OCI-LY3 (cell line): ENCODE measurements around the gene CCDC194.

Experiments used
- H2AFZ ChIP-seq: fragments of 200-600, 300-600 bp; shearing (Covaris generic); 2 replicates; pipeline ENCODE4 v1.6.0; 2014; ENCODE audit warnings: antibody characterized with exemption, low read depth, low read length
- H3K27ac ChIP-seq: fragments of 200-600, 300-600 bp; sonication (generic); 2 replicates; pipeline ENCODE4 v1.5.1; 2014; ENCODE audit warnings: mild to moderate bottlenecking, low read length, moderate library complexity, mixed read lengths
- H3K27me3 ChIP-seq: fragments of 200-600, 300-600 bp; sonication (generic); 2 replicates; pipeline ENCODE4 v1.6.1; 2014; ENCODE audit warnings: low read depth, low read length, mixed read lengths
- H3K36me3 ChIP-seq: fragments of 200-600, 300-600 bp; sonication (generic); replicated peaks from 2 replicates; pipeline ENCODE3; 2014; ENCODE audit warnings: low read depth, low read length, mixed read lengths
- H3K4me1 ChIP-seq: fragments of 300-600, 200-600 bp; sonication (generic); 2 replicates; pipeline ENCODE4 v1.6.1; 2014; ENCODE audit warnings: low read length, mixed read lengths
- H3K4me2 ChIP-seq: fragments of 200-600, 300-600 bp; sonication (generic); 2 replicates; pipeline ENCODE4 v1.6.1; 2014; ENCODE audit warnings: low read length, mixed read lengths
- H3K4me3 ChIP-seq: fragments of 300-600, 200-600 bp; sonication (generic); 2 replicates; pipeline ENCODE4 v1.5.1; 2014; ENCODE audit warnings: antibody characterized with exemption, mild to moderate bottlenecking, low read length, moderate library complexity
- H3K79me2 ChIP-seq: fragments of 300-600, 200-600 bp; shearing (Covaris generic); 2 replicates; pipeline ENCODE4 v1.6.1; 2014; ENCODE audit warnings: mild to moderate bottlenecking, low read length, mixed read lengths
- H3K9ac ChIP-seq: fragments of 300-600, 200-600 bp; shearing (Covaris generic); 2 replicates; pipeline ENCODE4 v1.6.0; 2014; ENCODE audit warnings: mild to moderate bottlenecking, low read length, moderate library complexity
- H3K9me3 ChIP-seq: fragments of 200-600, 300-600 bp; shearing (Covaris generic); 2 replicates; pipeline ENCODE4 v1.6.1; 2014; ENCODE audit warnings: low read length, mixed read lengths; ENCODE audit not compliant: insufficient read depth
- H4K20me1 ChIP-seq: fragments of 200-600, 300-600 bp; sonication (generic); 2 replicates; pipeline ENCODE4 v1.6.1; 2016; ENCODE audit warnings: low read length, mixed read lengths; ENCODE audit not compliant: insufficient read depth
- CTCF ChIP-seq: fragments of 200-600, 300-600 bp; sonication (generic); IDR thresholded peaks from 2 replicates; pipeline ENCODE4 v1.5.1; 2014; ENCODE audit warnings: antibody characterized with exemption, low read length, low read depth
- EZH2phosphoT487 ChIP-seq: fragments of 200-600 bp; shearing (Covaris generic); IDR thresholded peaks from 2 replicates; pipeline ENCODE4 v1.6.1; 2018; ENCODE audit warnings: antibody characterized with exemption, mixed run types, low read depth

CCDC194 gene

GRCh38 chr19:17389957-17390664 lies 3.9 kb downstream of the CCDC194 start:
- Histone ChIP-seq H3K4me1 (peaks cover 7% of the 10 kb centered on the region), H3K36me3 (no peaks in the 10 kb centered on the region), H3K4me2 (peak overlapping the region; percentile 61), H3K9me3 (no peaks in the 10 kb centered on the region), H3K9ac (no peak overlapping the region), H3K4me3 (no peak overlapping the region), H3K27me3 (peaks cover 3% of the 10 kb centered on the region; the same call in 1 of the 2 replicates), H3K27ac (no peak overlapping the region), H4K20me1 (no peaks in the 10 kb centered on the region), H2AFZ (no peak overlapping the region), H3K79me2 (no peaks in the 10 kb centered on the region)
- TF ChIP-seq EZH2phosphoT487 (no peak), CTCF (no peak)

GRCh38 chr19:17389288-17389687 lies 4.7 kb downstream of the CCDC194 start:
- Histone ChIP-seq H3K79me2 (no peaks in the 10 kb centered on the region), H3K4me1 (peaks cover 7% of the 10 kb centered on the region), H3K4me3 (no peak overlapping the region), H3K4me2 (no peak overlapping the region), H3K27me3 (peaks cover 3% of the 10 kb centered on the region; the same call in 1 of the 2 replicates), H3K36me3 (no peaks in the 10 kb centered on the region), H3K9me3 (no peaks in the 10 kb centered on the region), H2AFZ (no peak overlapping the region), H4K20me1 (no peaks in the 10 kb centered on the region), H3K27ac (no peak overlapping the region), H3K9ac (no peak overlapping the region)
- no peak for TF ChIP-seq EZH2phosphoT487
- TF ChIP-seq CTCF, result no peak

- Histone ChIP-seq H3K9ac (no peak overlapping the region), H3K4me1 (peaks cover 12% of the 10 kb centered on the region), H4K20me1 (no peaks in the 10 kb centered on the region), H3K4me2 (no peak overlapping the region), H2AFZ (no peak overlapping the region), H3K27ac (no peak overlapping the region), H3K4me3 (no peak overlapping the region), H3K36me3 (no peaks in the 10 kb centered on the region), H3K9me3 (no peaks in the 10 kb centered on the region), H3K79me2 (no peaks in the 10 kb centered on the region), H3K27me3 (peaks cover 3% of the 10 kb centered on the region; the same call in 1 of the 2 replicates)
- TF ChIP-seq EZH2phosphoT487 (no peak), CTCF (peak; percentile 95)
Observed at GRCh38 chr19:17385878-17386611, 8.0 kb downstream of the CCDC194 start.

- Histone ChIP-seq H2AFZ (no peak overlapping the region), H3K4me2 (no peak overlapping the region), H3K4me1 (peaks cover 12% of the 10 kb centered on the region), H3K9ac (no peak overlapping the region), H3K79me2 (no peaks in the 10 kb centered on the region), H3K27ac (no peak overlapping the region), H3K9me3 (0 out of 2 replicates have a peak, but pooled peaks cover 3% of the 10 kb centered on the region), H3K36me3 (no peaks in the 10 kb centered on the region), H3K4me3 (no peak overlapping the region), H3K27me3 (no peaks in the 10 kb centered on the region), H4K20me1 (no peaks in the 10 kb centered on the region)
- TF ChIP-seq CTCF (no peak), EZH2phosphoT487 (no peak)
Observed at GRCh38 chr19:17380426-17381138, 13.4 kb downstream of the CCDC194 start.
